Measurements from ENCODE around the gene WDR64. TPM values are rescaled to one million over a fixed set of nuclear protein-coding genes. Genes with fewer than 3 reads are reported as not detected.

WDR64 gene
- total and polyA plus RNA-seq, 2 of the 13 experiments (the other 11 are each of a cell fraction or from before 2014, with no cell fraction given) = not detected

DNA sequence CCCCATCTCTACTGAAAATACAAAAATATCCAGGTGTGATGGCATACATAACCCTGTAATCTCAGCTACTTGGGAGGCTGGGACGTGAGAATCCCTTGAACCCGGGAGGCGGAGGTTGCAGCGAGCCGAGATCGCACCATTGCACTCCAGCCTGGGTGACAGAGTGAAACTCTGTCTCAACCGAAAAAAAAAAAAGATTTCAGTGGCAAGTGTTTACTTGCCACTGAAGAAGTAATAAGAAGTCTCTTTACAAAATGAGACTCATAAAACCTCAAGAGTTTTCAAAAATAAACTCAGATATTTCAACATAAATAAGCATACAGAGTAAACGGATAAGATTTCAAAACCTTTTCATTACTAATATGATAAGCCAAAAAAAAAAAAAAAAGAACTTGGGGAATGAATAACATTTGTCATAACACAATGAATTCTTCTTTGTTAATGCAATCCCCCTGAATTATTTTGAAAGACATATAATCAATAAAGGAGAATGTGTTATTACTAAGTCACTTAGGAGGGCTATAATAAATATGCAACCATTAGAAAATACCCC lies 161.8 kb downstream of the WDR64 start:
- Histone ChIP-seq H3K27ac (ENCODE audit: extremely low read length, insufficient read depth, low read length) (no peak overlapping the region), H4K20me1 (ENCODE audit: insufficient read depth, low read length) (no peaks in the 10 kb centered on the region), H2AFZ (ENCODE audit: low read length) (no peak overlapping the region), H3K79me2 (ENCODE audit: insufficient read depth, low read length) (no peaks in the 10 kb centered on the region), H3K9ac (ENCODE audit: insufficient read depth, low read depth, low read length) (no peak overlapping the region), H3K4me1 (ENCODE audit: insufficient read depth, low read length) (no peaks in the 10 kb centered on the region), H3K4me2 (ENCODE audit: low read depth, low read length) (no peak overlapping the region), H3K9me3 (ENCODE audit: low read length) (no peaks in the 10 kb centered on the region), H3K27me3 (ENCODE audit: control insufficient read depth in 1 of 2, insufficient read depth in 2 of 2, low read length in 2 of 2) (no peaks in the 10 kb centered on the region), H3K4me3 (replicated peaks in 1 of 3; ENCODE audit: insufficient read depth in 1 of 3, low read depth in 2 of 3, low read length in 3 of 3) (no peak overlapping the region), H3K36me3 (replicated peaks in 1 of 2; ENCODE audit: control insufficient read depth in 1 of 2, insufficient read depth in 2 of 2, low read length in 2 of 2) (no peaks in the 10 kb centered on the region)
- 55% methylated on average over 8 of the region's 8 CpGs for WGBS (ENCODE audit: low lambda C conversion rate)
- DNase-seq (ENCODE audit: low spot score) = no peak
- ChIA-PET CTCF (ENCODE audit: low intra/inter-chr PET ratio, low total read pairs) (no interaction called here), POLR2A (no interaction called here)
- intact Hi-C loops (cut with micrococcal nuclease; ENCODE audit: unreplicated experiment) (no loop called here), in situ Hi-C loops (cut with HindIII; ENCODE audit: extremely low pct_ligation_motif_present, low pct_unique_long_range_greater_than_20kb) (no loop called here)
- no TSS peak for BruUV-seq (replicated peaks)
- FAIRE-seq = no peak
- no peak for ATAC-seq
- TF ChIP-seq, protein P1, sequence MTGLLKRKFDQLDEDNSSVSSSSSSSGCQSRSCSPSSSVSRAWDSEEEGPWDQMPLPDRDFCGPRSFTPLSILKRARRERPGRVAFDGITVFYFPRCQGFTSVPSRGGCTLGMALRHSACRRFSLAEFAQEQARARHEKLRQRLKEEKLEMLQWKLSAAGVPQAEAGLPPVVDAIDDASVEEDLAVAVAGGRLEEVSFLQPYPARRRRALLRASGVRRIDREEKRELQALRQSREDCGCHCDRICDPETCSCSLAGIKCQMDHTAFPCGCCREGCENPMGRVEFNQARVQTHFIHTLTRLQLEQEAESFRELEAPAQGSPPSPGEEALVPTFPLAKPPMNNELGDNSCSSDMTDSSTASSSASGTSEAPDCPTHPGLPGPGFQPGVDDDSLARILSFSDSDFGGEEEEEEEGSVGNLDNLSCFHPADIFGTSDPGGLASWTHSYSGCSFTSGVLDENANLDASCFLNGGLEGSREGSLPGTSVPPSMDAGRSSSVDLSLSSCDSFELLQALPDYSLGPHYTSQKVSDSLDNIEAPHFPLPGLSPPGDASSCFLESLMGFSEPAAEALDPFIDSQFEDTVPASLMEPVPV (CRISPR knock-in tag; IDR thresholded peaks at IDR 0.05) = no peak
- TF ChIP-seq, protein P2, sequence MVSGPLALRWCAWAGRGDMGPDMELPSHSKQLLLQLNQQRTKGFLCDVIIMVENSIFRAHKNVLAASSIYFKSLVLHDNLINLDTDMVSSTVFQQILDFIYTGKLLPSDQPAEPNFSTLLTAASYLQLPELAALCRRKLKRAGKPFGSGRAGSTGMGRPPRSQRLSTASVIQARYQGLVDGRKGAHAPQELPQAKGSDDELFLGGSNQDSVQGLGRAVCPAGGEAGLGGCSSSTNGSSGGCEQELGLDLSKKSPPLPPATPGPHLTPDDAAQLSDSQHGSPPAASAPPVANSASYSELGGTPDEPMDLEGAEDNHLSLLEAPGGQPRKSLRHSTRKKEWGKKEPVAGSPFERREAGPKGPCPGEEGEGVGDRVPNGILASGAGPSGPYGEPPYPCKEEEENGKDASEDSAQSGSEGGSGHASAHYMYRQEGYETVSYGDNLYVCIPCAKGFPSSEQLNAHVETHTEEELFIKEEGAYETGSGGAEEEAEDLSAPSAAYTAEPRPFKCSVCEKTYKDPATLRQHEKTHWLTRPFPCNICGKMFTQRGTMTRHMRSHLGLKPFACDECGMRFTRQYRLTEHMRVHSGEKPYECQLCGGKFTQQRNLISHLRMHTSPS (CRISPR knock-in tag; IDR thresholded peaks at IDR 0.05; ENCODE audit: low read depth) = no peak
- no peak for TF ChIP-seq NR2F2 (IDR thresholded peaks at IDR 0.05; ENCODE audit: borderline replicate concordance, low read depth)
- TF ChIP-seq, protein P3, sequence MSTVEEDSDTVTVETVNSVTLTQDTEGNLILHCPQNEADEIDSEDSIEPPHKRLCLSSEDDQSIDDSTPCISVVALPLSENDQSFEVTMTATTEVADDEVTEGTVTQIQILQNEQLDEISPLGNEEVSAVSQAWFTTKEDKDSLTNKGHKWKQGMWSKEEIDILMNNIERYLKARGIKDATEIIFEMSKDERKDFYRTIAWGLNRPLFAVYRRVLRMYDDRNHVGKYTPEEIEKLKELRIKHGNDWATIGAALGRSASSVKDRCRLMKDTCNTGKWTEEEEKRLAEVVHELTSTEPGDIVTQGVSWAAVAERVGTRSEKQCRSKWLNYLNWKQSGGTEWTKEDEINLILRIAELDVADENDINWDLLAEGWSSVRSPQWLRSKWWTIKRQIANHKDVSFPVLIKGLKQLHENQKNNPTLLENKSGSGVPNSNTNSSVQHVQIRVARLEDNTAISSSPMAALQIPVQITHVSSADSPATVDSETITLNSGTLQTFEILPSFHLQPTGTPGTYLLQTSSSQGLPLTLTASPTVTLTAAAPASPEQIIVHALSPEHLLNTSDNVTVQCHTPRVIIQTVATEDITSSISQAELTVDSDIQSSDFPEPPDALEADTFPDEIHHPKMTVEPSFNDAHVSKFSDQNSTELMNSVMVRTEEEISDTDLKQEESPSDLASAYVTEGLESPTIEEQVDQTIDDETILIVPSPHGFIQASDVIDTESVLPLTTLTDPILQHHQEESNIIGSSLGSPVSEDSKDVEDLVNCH (CRISPR knock-in tag; IDR thresholded peaks at IDR 0.05) = no peak
- TF ChIP-seq, protein P4, sequence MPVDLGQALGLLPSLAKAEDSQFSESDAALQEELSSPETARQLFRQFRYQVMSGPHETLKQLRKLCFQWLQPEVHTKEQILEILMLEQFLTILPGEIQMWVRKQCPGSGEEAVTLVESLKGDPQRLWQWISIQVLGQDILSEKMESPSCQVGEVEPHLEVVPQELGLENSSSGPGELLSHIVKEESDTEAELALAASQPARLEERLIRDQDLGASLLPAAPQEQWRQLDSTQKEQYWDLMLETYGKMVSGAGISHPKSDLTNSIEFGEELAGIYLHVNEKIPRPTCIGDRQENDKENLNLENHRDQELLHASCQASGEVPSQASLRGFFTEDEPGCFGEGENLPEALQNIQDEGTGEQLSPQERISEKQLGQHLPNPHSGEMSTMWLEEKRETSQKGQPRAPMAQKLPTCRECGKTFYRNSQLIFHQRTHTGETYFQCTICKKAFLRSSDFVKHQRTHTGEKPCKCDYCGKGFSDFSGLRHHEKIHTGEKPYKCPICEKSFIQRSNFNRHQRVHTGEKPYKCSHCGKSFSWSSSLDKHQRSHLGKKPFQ (CRISPR knock-in tag; IDR thresholded peaks at IDR 0.05; ENCODE audit: insufficient replicate concordance) = no peak
- TF ChIP-seq NAIF1 (CRISPR knock-in tag; IDR thresholded peaks at IDR 0.05; ENCODE audit: borderline replicate concordance) = no peak
- TF ChIP-seq, protein P5, sequence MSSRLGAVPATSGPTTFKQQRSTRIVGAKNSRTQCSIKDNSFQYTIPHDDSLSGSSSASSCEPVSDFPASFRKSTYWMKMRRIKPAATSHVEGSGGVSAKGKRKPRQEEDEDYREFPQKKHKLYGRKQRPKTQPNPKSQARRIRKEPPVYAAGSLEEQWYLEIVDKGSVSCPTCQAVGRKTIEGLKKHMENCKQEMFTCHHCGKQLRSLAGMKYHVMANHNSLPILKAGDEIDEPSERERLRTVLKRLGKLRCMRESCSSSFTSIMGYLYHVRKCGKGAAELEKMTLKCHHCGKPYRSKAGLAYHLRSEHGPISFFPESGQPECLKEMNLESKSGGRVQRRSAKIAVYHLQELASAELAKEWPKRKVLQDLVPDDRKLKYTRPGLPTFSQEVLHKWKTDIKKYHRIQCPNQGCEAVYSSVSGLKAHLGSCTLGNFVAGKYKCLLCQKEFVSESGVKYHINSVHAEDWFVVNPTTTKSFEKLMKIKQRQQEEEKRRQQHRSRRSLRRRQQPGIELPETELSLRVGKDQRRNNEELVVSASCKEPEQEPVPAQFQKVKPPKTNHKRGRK (CRISPR knock-in tag; IDR thresholded peaks at IDR 0.05) = no peak
- TF ChIP-seq PHF20 (CRISPR knock-in tag; IDR thresholded peaks at IDR 0.05) = no peak
- no peak for TF ChIP-seq ZNF713 (CRISPR knock-in tag; IDR thresholded peaks at IDR 0.05)
